T-cell (primary cell): ENCODE data around the gene RRP1B. TPM values are rescaled to one million over a fixed set of nuclear protein-coding genes. Genes with fewer than 3 reads are reported as not detected.
"Not testable (repeated sequence)": the region's sequence is repeated elsewhere in the genome, so short reads cannot be mapped to it uniquely, and the experiment has no call there.

Source experiments
- ATAC-seq, 4 experiments: fragments of 200-7000 bp in 3 of 4; fragments of 150-1000 bp in 1 of 4; cut with Tn5 transposase; replicated peaks in 1 of 4; 1 replicate in 3 of 4; 2 replicates in 1 of 4; pipeline ENCODE4 v1.10.0; 2021; ENCODE audit warnings: moderate library complexity in 3 of 4, mild to moderate bottlenecking in 2 of 4, moderate number of reproducible peaks in 1 of 4
- CTCF ChIA-PET, 2 donors: fragments of 300-600 bp; sonication (Branson Sonifier 250); formaldehyde crosslinking; loops; one replicate each; lab custom pipeline; 2022; ENCODE audit warnings: antibody characterized with exemption in 2 of 2; lab: Charles Lee
- POLR2A ChIA-PET, 2 donors: fragments of 300-600 bp; sonication (Branson Sonifier 250); formaldehyde crosslinking; loops; one replicate each; lab custom pipeline; 2022; ENCODE audit warnings: antibody characterized with exemption in 2 of 2; lab: Charles Lee
- DNase-seq, 35 experiments: peaks; one replicate each; pipeline versions ENCODE4 v3.0.0 to v3.0.0-alpha.2; 2013 to 2023
- H3K27ac ChIP-seq: one replicate; pipeline ENCODE4 v1.5.1; 2013; ENCODE audit warnings: low read length
- H3K27me3 ChIP-seq, 2 experiments: replicated peaks in 1 of 2; 1 replicate in 1 of 2; 2 replicates in 1 of 2; pipeline versions ENCODE4 v1.6.1 to v1.7.0; 2013; ENCODE audit warnings: low read length in 1 of 2, mixed read lengths in 1 of 2; ENCODE audit not compliant: control insufficient read depth in 2 of 2, insufficient read depth in 2 of 2; ENCODE audit errors: extremely low read depth in 1 of 2
- H3K36me3 ChIP-seq, 2 donors: 1 replicate in 1 of 2; 2 replicates in 1 of 2; pipeline versions ENCODE4 v1.6.1 to v1.7.0; 2013; ENCODE audit warnings: low read length in 1 of 2; ENCODE audit not compliant: control insufficient read depth in 2 of 2, insufficient read depth in 1 of 2; ENCODE audit errors: extremely low read depth in 1 of 2
- H3K4me1 ChIP-seq, 2 experiments: 1 replicate in 1 of 2; 2 replicates in 1 of 2; pipeline versions ENCODE4 v1.6.1 to v1.7.0; 2013; ENCODE audit warnings: low read length in 2 of 2, mixed read lengths in 1 of 2; ENCODE audit not compliant: insufficient read depth in 2 of 2, control insufficient read depth in 1 of 2; ENCODE audit errors: extremely low read depth in 1 of 2
- H3K4me3 ChIP-seq, 2 donors: 1 replicate in 1 of 2; 2 replicates in 1 of 2; pipeline versions ENCODE4 v1.5.1 to v1.7.0; 2013; ENCODE audit warnings: mild to moderate bottlenecking in 2 of 2, low read length in 1 of 2, moderate library complexity in 1 of 2; ENCODE audit not compliant: control insufficient read depth in 1 of 2; ENCODE audit errors: extremely low read depth in 1 of 2
- H3K9me3 ChIP-seq: 2 replicates; pipeline ENCODE4 v1.7.0; 2013
- H3K27ac Mint-ChIP-seq, 2 donors: one replicate each; pipeline ENCODE4 v1.8.0; 2020 to 2021; ENCODE audit warnings: mild to moderate bottlenecking in 2 of 2, mixed read lengths in 2 of 2
- H3K27me3 Mint-ChIP-seq, 2 donors: one replicate each; pipeline ENCODE4 v1.8.0; 2021 to 2022; ENCODE audit warnings: mixed read lengths in 2 of 2
- H3K36me3 Mint-ChIP-seq: one replicate; pipeline ENCODE4 v1.8.0; 2021; ENCODE audit warnings: mixed read lengths
- H3K4me1 Mint-ChIP-seq, 3 donors: one replicate each; pipeline ENCODE4 v1.8.0; 2020 to 2022; ENCODE audit warnings: mixed read lengths in 3 of 3, mild to moderate bottlenecking in 1 of 3
- H3K4me3 Mint-ChIP-seq, 3 donors: one replicate each; pipeline ENCODE4 v1.8.0; 2020 to 2022; ENCODE audit warnings: mild to moderate bottlenecking in 3 of 3, mixed read lengths in 3 of 3, moderate library complexity in 3 of 3
- H3K9me3 Mint-ChIP-seq, 3 donors: one replicate each; pipeline ENCODE4 v1.8.0; 2020 to 2022; ENCODE audit warnings: mixed read lengths in 3 of 3
- whole genome bisulfite sequencing: methylation state at CpG from one replicate; pipeline ENCODE4 v1.1.5; 2013; ENCODE audit warnings: missing lambda C conversion rate; ENCODE audit not compliant: insufficient coverage; 5-methylcytosine and 5-hydroxymethylcytosine counted together
- total RNA-seq, 35 experiments: library from RNA in 6 of 35; stranded (reverse) in 6 of 35; fragments of 120-200 nt in 1 of 35; gene quantifications; one replicate each; pipeline versions ENCODE4 v1.2.1 to v1.2.4 and lab custom pipeline; 2013 to 2026

The RRP1B gene
- total RNA-seq, 5 donors from 2014 or later (not counting 1 experiment from before 2014, with no cell fraction given), result 33.9 to 39.3 (median 37.8) TPM

- DNase-seq, result no peak
- H3K4me3 ChIP-seq, result no peak overlapping the region
- Mint-ChIP-seq H3K27ac (no peak overlapping the region), H3K27me3 (no peaks in the 10 kb centered on the region), H3K36me3 (peaks cover 56% of the 10 kb centered on the region), H3K4me1 (peaks cover 7 to 11% (median 9%) of the 10 kb centered on the region in 3 donors), H3K9me3 (no peaks in the 10 kb centered on the region), H3K4me3 (no peak overlapping the region)
- H3K4me1 ChIP-seq, result no peaks in the 10 kb centered on the region
- H3K9me3 ChIP-seq, result no peaks in the 10 kb centered on the region
- POLR2A ChIA-PET, result interaction anchor here in 1 of 2 donors (0.6 kb wide), 1 partner anchor 41 kb away, joined by 3 read pairs; no protein-coding TSS in a partner anchor
- H3K27ac ChIP-seq, result no peak overlapping the region
- CTCF ChIA-PET, result no interaction called here
- H3K36me3 ChIP-seq, result peaks cover 30 to 80% of the 10 kb centered on the region in 2 donors
- 94% methylated on average over 11 of the region's 15 CpGs for WGBS
- ATAC-seq, result no peak
- no peaks in the 10 kb centered on the region for H3K27me3 ChIP-seq
Measured at GRCh38 chr21:43676391-43676790, 17.0 kb downstream of the RRP1B start.

GRCh38 chr21:43679951-43680350, 20.6 kb downstream of the RRP1B start:
- Mint-ChIP-seq H3K36me3 (peaks cover 53% of the 10 kb centered on the region), H3K27ac (no peak overlapping the region), H3K4me1 (peaks cover 7 to 11% (median 9%) of the 10 kb centered on the region in 3 donors), H3K4me3 (no peak overlapping the region), H3K27me3 (no peaks in the 10 kb centered on the region), H3K9me3 (no peaks in the 10 kb centered on the region)
- no peaks in the 10 kb centered on the region for H3K4me1 ChIP-seq
- DNase-seq, result no peak
- no peak overlapping the region for H3K4me3 ChIP-seq
- no peaks in the 10 kb centered on the region for H3K9me3 ChIP-seq
- no peak for ATAC-seq
- POLR2A ChIA-PET, result no interaction called here
- 95% methylated on average over 11 of the region's 12 CpGs for WGBS
- H3K27me3 ChIP-seq, result no peaks in the 10 kb centered on the region
- CTCF ChIA-PET, result no interaction called here
- H3K27ac ChIP-seq, result no peak overlapping the region
- H3K36me3 ChIP-seq, result peaks cover 38 to 82% of the 10 kb centered on the region in 2 donors

- H3K36me3 ChIP-seq, result peaks cover 38 to 82% of the 10 kb centered on the region in 2 donors
- H3K27me3 Mint-ChIP-seq, H3K9me3 Mint-ChIP-seq, H3K4me1 ChIP-seq, H3K9me3 ChIP-seq, H3K27ac ChIP-seq, H3K4me3 Mint-ChIP-seq, H3K27me3 ChIP-seq, H3K4me3 ChIP-seq, ATAC-seq, CTCF ChIA-PET, H3K27ac Mint-ChIP-seq, DNase-seq, POLR2A ChIA-PET: not testable (repeated sequence)
- peaks cover 7 to 11% (median 9%) of the 10 kb centered on the region in 3 donors for H3K4me1 Mint-ChIP-seq
- WGBS, result 100% methylated on average over 2 of the region's 6 CpGs
- H3K36me3 Mint-ChIP-seq, result peaks cover 54% of the 10 kb centered on the region
Measured at GRCh38 chr21:43680421-43680820, 21.1 kb downstream of the RRP1B start.

- no peak overlapping the region for H3K27ac Mint-ChIP-seq
- POLR2A ChIA-PET, result no interaction called here
- no peaks in the 10 kb centered on the region for H3K27me3 Mint-ChIP-seq
- no peak for ATAC-seq
- no peak overlapping the region for H3K27ac ChIP-seq
- WGBS, result 88% methylated on average over 1 of the region's 6 CpGs
- H3K4me1 ChIP-seq, result no peaks in the 10 kb centered on the region
- H3K36me3 ChIP-seq, result peaks cover 29 to 84% of the 10 kb centered on the region in 2 donors
- CTCF ChIA-PET, result no interaction called here
- H3K4me3 ChIP-seq, result no peak overlapping the region
- no peaks in the 10 kb centered on the region for H3K9me3 Mint-ChIP-seq
- no peak overlapping the region for H3K4me3 Mint-ChIP-seq
- no peaks in the 10 kb centered on the region for H3K9me3 ChIP-seq
- peaks cover 7 to 11% (median 9%) of the 10 kb centered on the region in 3 donors for H3K4me1 Mint-ChIP-seq
- peaks cover 55% of the 10 kb centered on the region for H3K36me3 Mint-ChIP-seq
- no peak for DNase-seq
- H3K27me3 ChIP-seq, result no peaks in the 10 kb centered on the region
Measured at GRCh38 chr21:43681650-43682049, 22.3 kb downstream of the RRP1B start.

- Histone ChIP-seq H3K36me3 (peaks cover 32 to 90% of the 10 kb centered on the region in 2 donors), H3K27me3 (no peaks in the 10 kb centered on the region), H3K4me1 (no peaks in the 10 kb centered on the region), H3K4me3 (no peak overlapping the region), H3K27ac (no peak overlapping the region), H3K9me3 (no peaks in the 10 kb centered on the region)
- Mint-ChIP-seq H3K27ac (no peak overlapping the region), H3K36me3 (peaks cover 46% of the 10 kb centered on the region), H3K4me1 (peaks cover 3 to 6% (median 6%) of the 10 kb centered on the region in 3 donors), H3K27me3 (no peaks in the 10 kb centered on the region), H3K4me3 (no peak overlapping the region), H3K9me3 (no peaks in the 10 kb centered on the region)
- WGBS, result no CpG with 5 or more reads among the region's 3 CpGs
- CTCF ChIA-PET, result no interaction called here
- no peak for ATAC-seq
- no peak for DNase-seq
- POLR2A ChIA-PET, result no interaction called here
Measured at GRCh38 chr21:43684424-43684823, 25.1 kb downstream of the RRP1B start.

- POLR2A ChIA-PET, result no interaction called here
- Histone ChIP-seq H3K27me3 (no peaks in the 10 kb centered on the region), H3K27ac (no peak overlapping the region), H3K4me3 (no peak overlapping the region), H3K36me3 (peaks cover 48 to 97% of the 10 kb centered on the region in 2 donors), H3K4me1 (no peaks in the 10 kb centered on the region), H3K9me3 (no peaks in the 10 kb centered on the region)
- ATAC-seq (no peak), DNase-seq (no peak)
- Mint-ChIP-seq H3K4me1 (no peaks in the 10 kb centered on the region), H3K27me3 (no peaks in the 10 kb centered on the region), H3K27ac (no peak overlapping the region), H3K36me3 (peaks cover 47% of the 10 kb centered on the region), H3K9me3 (no peaks in the 10 kb centered on the region), H3K4me3 (no peak overlapping the region)
- CTCF ChIA-PET, result no interaction called here
- WGBS, result 96% methylated on average over 20 of the region's 21 CpGs
Measured at GRCh38 chr21:43686811-43687565, 27.6 kb downstream of the RRP1B start.
